ENCODE results near the gene E2F1.

DNA sequence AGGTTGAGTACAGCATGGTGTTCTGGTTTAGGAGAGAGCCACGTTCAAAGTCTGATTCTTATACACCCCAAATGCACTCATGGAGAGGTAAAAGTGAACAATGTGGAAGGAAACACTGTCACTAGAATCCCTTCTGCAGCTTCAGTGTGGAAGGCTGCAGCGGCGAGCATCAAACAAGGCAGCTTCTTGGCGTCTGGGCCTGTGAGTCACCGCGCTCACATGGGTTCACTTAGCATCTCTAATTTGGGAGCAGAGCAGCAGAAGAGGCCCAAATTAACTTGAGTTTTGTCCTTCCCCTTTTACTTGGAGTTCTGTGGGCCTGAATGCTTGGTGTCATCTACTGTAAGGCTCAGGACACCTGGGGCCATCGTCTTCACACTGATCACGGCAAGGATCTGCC is 10.9 kb upstream of the E2F1 start:
- TF ChIP-seq POLR2A (IDR thresholded peaks at IDR 0.05; ENCODE audit: low read depth) (no peak), POLR2AphosphoS5 (IDR thresholded peaks at IDR 0.05) (peak in 1 of 2 donors; percentile 55), CTCF (IDR thresholded peaks at IDR 0.05) (no peak), EP300 (IDR thresholded peaks at IDR 0.05) (no peak)

Data from esophagus muscularis mucosa (tissue), 4 donors.